Liver (tissue), 9 donors: Measurements from ENCODE around the gene HGFAC. TPM values are rescaled to one million over a fixed set of nuclear protein-coding genes. Genes with fewer than 3 reads are reported as not detected.

Source experiments
- DNase-seq: peaks from one replicate; pipeline ENCODE4 v3.0.0-alpha.2; 2017; ENCODE audit warnings: low spot score
- H3K27ac ChIP-seq, 2 donors: one replicate each; pipeline ENCODE4 v1.7.0; 2013; ENCODE audit warnings: inconsistent platforms in 2 of 2, low read length in 2 of 2, control low read depth in 1 of 2, low read depth in 1 of 2, mild to moderate bottlenecking in 1 of 2
- H3K27me3 ChIP-seq, 4 donors: one replicate each; pipeline versions ENCODE4 v1.6.1 to v1.7.0; 2013; ENCODE audit warnings: low read length in 3 of 4, inconsistent platforms in 1 of 4, mild to moderate bottlenecking in 1 of 4, moderate library complexity in 1 of 4; ENCODE audit not compliant: control insufficient read depth in 4 of 4, insufficient read depth in 4 of 4
- H3K36me3 ChIP-seq, 4 donors: one replicate each; pipeline versions ENCODE4 v1.6.1 to v1.7.0; 2013; ENCODE audit warnings: low read length in 3 of 4, mild to moderate bottlenecking in 3 of 4, low read depth in 1 of 4, moderate library complexity in 1 of 4; ENCODE audit not compliant: control insufficient read depth in 4 of 4, insufficient read depth in 3 of 4
- H3K4me1 ChIP-seq, 4 donors: one replicate each; pipeline versions ENCODE4 v1.6.1 to v1.7.0; 2013; ENCODE audit warnings: low read length in 3 of 4, mild to moderate bottlenecking in 3 of 4, moderate library complexity in 1 of 4; ENCODE audit not compliant: control insufficient read depth in 4 of 4, insufficient read depth in 4 of 4
- H3K4me3 ChIP-seq, 3 donors: one replicate each; pipeline versions ENCODE4 v1.6.1 to v1.7.0; 2013; ENCODE audit warnings: low read length in 3 of 3, control low read depth in 1 of 3, low read depth in 1 of 3, mild to moderate bottlenecking in 1 of 3
- H3K9ac ChIP-seq, 2 donors: one replicate each; pipeline ENCODE4 v1.7.0; 2013; ENCODE audit warnings: low read length in 2 of 2, mild to moderate bottlenecking in 2 of 2, moderate library complexity in 2 of 2, control low read depth in 1 of 2, low read depth in 1 of 2
- H3K9me3 ChIP-seq, 4 donors: one replicate each; pipeline versions ENCODE4 v1.6.1 to v1.7.0; 2013; ENCODE audit warnings: low read length in 3 of 4; ENCODE audit not compliant: control insufficient read depth in 4 of 4
- ATF3 ChIP-seq: IDR thresholded peaks from 2 replicates; pipeline ENCODE4 v1.6.1; 2016; ENCODE audit warnings: antibody characterized with exemption
- CTCF ChIP-seq: fragments of 150-350 bp; IDR thresholded peaks from 2 replicates; pipeline ENCODE4 v1.5.1; 2017; ENCODE audit warnings: improper control_type of control experiment, low read depth, low read length; ENCODE audit not compliant: missing input control
- EGR1 ChIP-seq, 2 donors: IDR thresholded peaks; 2 replicates each; pipeline ENCODE4 v1.6.1; 2016 to 2018; ENCODE audit warnings: antibody characterized with exemption in 2 of 2, low read depth in 2 of 2
- FOXA1 ChIP-seq: IDR thresholded peaks from 2 replicates; pipeline ENCODE4 v1.6.1; 2016; ENCODE audit warnings: antibody characterized with exemption
- FOXA2 ChIP-seq: IDR thresholded peaks from 2 replicates; pipeline ENCODE4 v1.6.1; 2016; ENCODE audit warnings: antibody characterized with exemption
- GABPA ChIP-seq, 2 donors: IDR thresholded peaks in 1 of 2; conservative IDR thresholded peaks in 1 of 2; 2 replicates each; pipeline ENCODE4 v1.6.1; 2016; ENCODE audit warnings: antibody characterized with exemption in 2 of 2, mild to moderate bottlenecking in 1 of 2, moderate library complexity in 1 of 2
- HNF4A ChIP-seq, 2 donors: conservative IDR thresholded peaks; 2 replicates each; pipeline ENCODE4 v1.6.1; 2016; ENCODE audit warnings: antibody characterized with exemption in 2 of 2, mild to moderate bottlenecking in 2 of 2
- HNF4G ChIP-seq: IDR thresholded peaks from 2 replicates; pipeline ENCODE4 v1.6.1; 2016; ENCODE audit warnings: antibody characterized with exemption
- JUND ChIP-seq, 2 donors: IDR thresholded peaks; 2 replicates each; pipeline ENCODE4 v1.6.1; 2016; ENCODE audit warnings: antibody characterized with exemption in 2 of 2
- MAX ChIP-seq: IDR thresholded peaks from 2 replicates; pipeline ENCODE4 v1.6.1; 2016; ENCODE audit warnings: antibody characterized with exemption
- NR2F2 ChIP-seq: IDR thresholded peaks from 2 replicates; pipeline ENCODE4 v1.6.1; 2016; ENCODE audit warnings: antibody characterized with exemption
- RAD21 ChIP-seq, 2 donors: IDR thresholded peaks; 2 replicates each; pipeline ENCODE4 v1.6.1; 2016; ENCODE audit warnings: antibody characterized with exemption in 2 of 2, mild to moderate bottlenecking in 2 of 2
- REST ChIP-seq: IDR thresholded peaks from 2 replicates; pipeline ENCODE4 v1.6.1; 2016; ENCODE audit warnings: antibody characterized with exemption, mild to moderate bottlenecking
- RXRA ChIP-seq, 2 donors: IDR thresholded peaks; 2 replicates each; pipeline ENCODE4 v1.6.1; 2017 to 2018; ENCODE audit warnings: antibody characterized with exemption in 2 of 2, mild to moderate bottlenecking in 1 of 2
- SP1 ChIP-seq: IDR thresholded peaks from 2 replicates; pipeline ENCODE4 v1.6.1; 2018; ENCODE audit warnings: antibody characterized with exemption, mild to moderate bottlenecking
- TAF1 ChIP-seq: conservative IDR thresholded peaks from 2 replicates; pipeline ENCODE4 v1.6.1; 2016; ENCODE audit warnings: antibody characterized with exemption, mild to moderate bottlenecking
- YY1 ChIP-seq: IDR thresholded peaks from 2 replicates; pipeline ENCODE4 v1.6.1; 2016; ENCODE audit warnings: antibody characterized with exemption, mild to moderate bottlenecking
- ZBTB33 ChIP-seq: IDR thresholded peaks from 2 replicates; pipeline ENCODE4 v1.6.1; 2016; ENCODE audit warnings: antibody characterized with exemption
- WGBS: extraction: QIAGEN DNeasy Blood & Tissue Kit; methylation state at CpG from one replicate; pipeline ENCODE4 v1.1.7; 2013; 5-methylcytosine and 5-hydroxymethylcytosine counted together
- polyA plus RNA-seq, 2 donors: library from polyadenylated mRNA; stranded (reverse) in 1 of 2; unstranded in 1 of 2; fragments of 200-250 nt in 1 of 2; fragments of >200 nt in 1 of 2; fragmentation: Nextera tagmentation in 1 of 2; extraction: Ambion mirVana in 1 of 2; gene quantifications; one replicate each; pipeline versions ENCODE4 v1.2.1 to v1.2.3, GENCODE V29; 2013 to 2015
- total RNA-seq, 2 donors: library from RNA; depleted of rRNA; stranded (reverse); fragments of >200 nt; gene quantifications; one replicate each; pipeline ENCODE4 v1.2.3, GENCODE V29; 2014
- donor health status: healthy.
- donor health status: healthy.
- donor health status: healthy.
- donor health status: healthy.
- donor health status: healthy.

The HGFAC gene
- total and polyA plus RNA-seq, 4 donors, result 23.3 to 133 (median 82.7) TPM

- no peak for DNase-seq
- H3K4me1 ChIP-seq, result peaks cover 6 to 24% (median 14%) of the 10 kb centered on the region in 4 donors
- H3K4me3 ChIP-seq, result no peak overlapping the region
- H3K9me3 ChIP-seq, result no peaks in the 10 kb centered on the region
- 92% methylated on average over 16 of the region's 16 CpGs for WGBS
- no peak overlapping the region for H3K9ac ChIP-seq
- H3K27ac ChIP-seq, result no peak overlapping the region
- peaks cover 0 to under 1% (median 0%) of the 10 kb centered on the region in 4 donors for H3K36me3 ChIP-seq
- no peaks in the 10 kb centered on the region for H3K27me3 ChIP-seq
- TF ChIP-seq GABPA (IDR thresholded peaks at IDR 0.05 in 1 of 2, conservative IDR thresholded peaks at IDR 0.05 in 1 of 2), result no peak
- no peak for TF ChIP-seq MAX
- no peak for TF ChIP-seq ZBTB33
- no peak for TF ChIP-seq NR2F2
- no peak for TF ChIP-seq TAF1
- no peak for TF ChIP-seq HNF4A (conservative IDR thresholded peaks at IDR 0.05)
- TF ChIP-seq RAD21 (IDR thresholded peaks at IDR 0.05), result no peak
- no peak for TF ChIP-seq JUND (IDR thresholded peaks at IDR 0.05)
- TF ChIP-seq SP1, result no peak
- no peak for TF ChIP-seq EGR1 (IDR thresholded peaks at IDR 0.05; ENCODE audit: low read depth in 2 of 2)
- TF ChIP-seq REST, result no peak
- no peak for TF ChIP-seq FOXA1
- no peak for TF ChIP-seq CTCF
- TF ChIP-seq FOXA2, result no peak
- no peak for TF ChIP-seq RXRA (IDR thresholded peaks at IDR 0.05)
- no peak for TF ChIP-seq ATF3
- no peak for TF ChIP-seq HNF4G
Observed at GRCh38 chr4:3439391-3439790, 2.4 kb upstream of the HGFAC start.

- Histone ChIP-seq H3K36me3 (peaks cover 0 to 5% (median 0%) of the 10 kb centered on the region in 4 donors), H3K27ac (no peak overlapping the region), H3K27me3 (no peaks in the 10 kb centered on the region), H3K4me3 (no peak overlapping the region), H3K9ac (no peak overlapping the region), H3K4me1 (peaks cover 6 to 24% (median 14%) of the 10 kb centered on the region in 4 donors), H3K9me3 (no peaks in the 10 kb centered on the region)
- WGBS, result 87% methylated on average over 7 of the region's 7 CpGs
- DNase-seq, result no peak
- no peak for TF ChIP-seq GABPA (IDR thresholded peaks at IDR 0.05 in 1 of 2, conservative IDR thresholded peaks at IDR 0.05 in 1 of 2)
- TF ChIP-seq JUND (IDR thresholded peaks at IDR 0.05), result no peak
- no peak for TF ChIP-seq RAD21 (IDR thresholded peaks at IDR 0.05)
- TF ChIP-seq REST, result no peak
- TF ChIP-seq SP1, result no peak
- no peak for TF ChIP-seq NR2F2
- TF ChIP-seq HNF4A (conservative IDR thresholded peaks at IDR 0.05), result no peak
- no peak for TF ChIP-seq ZBTB33
- no peak for TF ChIP-seq YY1
- TF ChIP-seq TAF1, result no peak
- TF ChIP-seq EGR1 (IDR thresholded peaks at IDR 0.05; ENCODE audit: low read depth in 2 of 2), result no peak
- no peak for TF ChIP-seq FOXA1
- TF ChIP-seq FOXA2, result no peak
Observed at GRCh38 chr4:3440011-3440410, 1.8 kb upstream of the HGFAC start.
